AG09309 (cell line): ENCODE results near the gene MTHFD1L.
A peak's percentile ranks its signal among the peaks of the same experiment; 100 is the strongest.

ENCODE experiments used
- DNase-seq: peaks from one replicate; pipeline ENCODE4 v3.0.0-alpha.2; 2010; ENCODE audit warnings: low read depth
- H3K4me3 ChIP-seq: 2 replicates; pipeline ENCODE4 v1.5.1; 2011; ENCODE audit warnings: mild to moderate bottlenecking, low read depth, low read length, moderate library complexity; ENCODE audit not compliant: control insufficient read depth
- TF ChIP-seq, protein P1 (sequence below): IDR thresholded peaks from 2 replicates; pipeline ENCODE4 v1.5.1; 2011; ENCODE audit warnings: mild to moderate bottlenecking, low read depth, low read length, inconsistent platforms; ENCODE audit not compliant: insufficient read depth, control insufficient read depth; ENCODE audit errors: missing control alignments

MTHFD1L gene

GRCh38 chr6:150929416-150929815, 63.9 kb downstream of the MTHFD1L start:
- H3K4me3 ChIP-seq = no peak overlapping the region
- no peak for DNase-seq
- TF ChIP-seq, protein P1, sequence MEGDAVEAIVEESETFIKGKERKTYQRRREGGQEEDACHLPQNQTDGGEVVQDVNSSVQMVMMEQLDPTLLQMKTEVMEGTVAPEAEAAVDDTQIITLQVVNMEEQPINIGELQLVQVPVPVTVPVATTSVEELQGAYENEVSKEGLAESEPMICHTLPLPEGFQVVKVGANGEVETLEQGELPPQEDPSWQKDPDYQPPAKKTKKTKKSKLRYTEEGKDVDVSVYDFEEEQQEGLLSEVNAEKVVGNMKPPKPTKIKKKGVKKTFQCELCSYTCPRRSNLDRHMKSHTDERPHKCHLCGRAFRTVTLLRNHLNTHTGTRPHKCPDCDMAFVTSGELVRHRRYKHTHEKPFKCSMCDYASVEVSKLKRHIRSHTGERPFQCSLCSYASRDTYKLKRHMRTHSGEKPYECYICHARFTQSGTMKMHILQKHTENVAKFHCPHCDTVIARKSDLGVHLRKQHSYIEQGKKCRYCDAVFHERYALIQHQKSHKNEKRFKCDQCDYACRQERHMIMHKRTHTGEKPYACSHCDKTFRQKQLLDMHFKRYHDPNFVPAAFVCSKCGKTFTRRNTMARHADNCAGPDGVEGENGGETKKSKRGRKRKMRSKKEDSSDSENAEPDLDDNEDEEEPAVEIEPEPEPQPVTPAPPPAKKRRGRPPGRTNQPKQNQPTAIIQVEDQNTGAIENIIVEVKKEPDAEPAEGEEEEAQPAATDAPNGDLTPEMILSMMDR = no peak

DNA sequence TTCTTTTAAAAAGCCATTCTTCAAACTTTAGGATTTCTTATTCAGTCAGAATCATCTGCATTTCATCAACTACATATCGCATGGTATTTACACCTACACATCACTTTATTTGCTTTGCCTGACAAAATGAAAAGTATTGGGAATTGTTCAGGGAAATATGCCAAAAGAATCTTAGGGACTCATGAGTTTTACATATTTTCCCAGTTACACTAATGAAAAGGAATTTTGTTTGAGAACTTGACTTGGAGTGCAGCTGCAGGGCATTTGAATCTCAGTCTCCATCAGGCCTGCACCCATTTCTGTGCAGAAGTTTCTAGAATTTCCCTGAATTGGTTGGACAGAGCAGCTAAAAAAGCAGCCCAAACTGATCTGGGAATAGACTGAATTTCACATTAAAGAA, 65.3 kb downstream of the MTHFD1L start:
- no peak overlapping the region for H3K4me3 ChIP-seq
- DNase-seq = peak; percentile 88
- TF ChIP-seq, protein P1 = no peak

DNA sequence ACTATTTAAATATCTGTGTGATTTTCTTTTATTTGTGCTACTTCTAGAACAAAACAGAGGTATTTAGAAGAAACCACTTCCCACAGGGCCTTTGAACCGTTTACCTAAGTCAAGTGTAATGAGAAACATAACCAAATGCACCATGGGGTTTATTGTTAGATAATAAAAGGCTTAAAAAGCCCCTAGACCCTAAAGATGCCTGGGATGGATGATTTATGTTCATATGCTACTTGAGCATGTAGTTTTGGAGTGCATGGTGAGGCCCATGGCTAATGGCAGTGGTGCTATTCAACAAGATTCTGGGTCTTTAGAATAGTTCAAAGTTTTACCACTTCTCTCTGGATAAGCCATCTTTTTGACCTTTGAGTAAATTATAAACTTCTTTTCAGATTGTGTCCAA, 65.9 kb downstream of the MTHFD1L start:
- TF ChIP-seq, protein P1 = no peak
- no peak overlapping the region for H3K4me3 ChIP-seq
- DNase-seq = no peak

- TF ChIP-seq, protein P1 = no peak
- no peak overlapping the region for H3K4me3 ChIP-seq
- peak; percentile 90 for DNase-seq
These were observed 67.5 kb downstream of the MTHFD1L start for GRCh38 chr6:150932996-150933395.

- peak; percentile 90 for DNase-seq
These were observed 68.9 kb downstream of the MTHFD1L start for GRCh38 chr6:150934380-150934779.

GRCh38 chr6:150936021-150936555, 70.6 kb downstream of the MTHFD1L start:
- TF ChIP-seq, protein P1 = no peak
- no peak overlapping the region for H3K4me3 ChIP-seq
- DNase-seq = no peak

More at GRCh38 chr6:150934380-150934779, 68.9 kb downstream of the MTHFD1L start:
- TF ChIP-seq, protein P1 = no peak
- no peak overlapping the region for H3K4me3 ChIP-seq

DNA sequence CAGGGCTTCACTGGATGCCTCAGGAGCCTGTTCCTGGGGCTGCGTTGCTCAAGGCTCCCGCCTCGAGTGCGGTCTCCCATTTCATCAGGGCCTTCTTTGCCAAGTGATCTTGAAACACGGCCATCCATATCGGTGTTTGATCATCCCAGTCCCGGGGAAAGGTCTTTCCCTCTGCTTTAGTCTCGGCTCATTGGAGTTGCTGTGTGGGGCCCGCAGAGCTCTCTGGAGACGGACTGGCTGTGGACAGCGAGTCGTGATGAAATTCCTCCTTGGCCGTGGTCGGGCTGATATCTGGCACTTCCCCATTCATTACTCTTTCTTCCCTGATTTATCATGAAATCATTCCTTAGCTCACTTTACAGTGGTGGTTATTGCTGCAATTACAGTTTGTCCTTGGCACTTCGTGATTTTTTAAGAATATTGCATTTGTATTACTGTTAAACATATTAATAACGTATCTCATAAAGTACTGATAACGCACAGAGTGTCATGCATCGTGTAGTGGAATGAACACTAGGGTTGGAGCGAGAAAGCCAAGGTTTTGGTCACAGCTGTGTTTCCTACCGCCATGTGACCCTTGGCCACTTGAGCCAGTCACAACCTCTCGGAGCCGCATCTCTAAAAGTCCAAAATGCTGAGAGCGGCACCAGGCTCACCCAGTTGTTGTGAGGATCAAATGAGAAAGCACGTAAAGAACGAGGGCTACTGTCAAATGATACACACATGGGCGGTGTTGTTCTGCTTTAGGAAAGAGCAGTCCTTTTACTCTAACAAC, 71.8 kb downstream of the MTHFD1L start:
- H3K4me3 ChIP-seq = no peak overlapping the region
- DNase-seq = no peak
- TF ChIP-seq, protein P1 = no peak
